NCI-H345 (cell line): ENCODE results near the gene CDH22.

ENCODE experiments used
- DNase-seq: peaks from one replicate; lab custom pipeline; 2025; lab: John Stamatoyannopoulos, UW

Gene CDH22

DNA sequence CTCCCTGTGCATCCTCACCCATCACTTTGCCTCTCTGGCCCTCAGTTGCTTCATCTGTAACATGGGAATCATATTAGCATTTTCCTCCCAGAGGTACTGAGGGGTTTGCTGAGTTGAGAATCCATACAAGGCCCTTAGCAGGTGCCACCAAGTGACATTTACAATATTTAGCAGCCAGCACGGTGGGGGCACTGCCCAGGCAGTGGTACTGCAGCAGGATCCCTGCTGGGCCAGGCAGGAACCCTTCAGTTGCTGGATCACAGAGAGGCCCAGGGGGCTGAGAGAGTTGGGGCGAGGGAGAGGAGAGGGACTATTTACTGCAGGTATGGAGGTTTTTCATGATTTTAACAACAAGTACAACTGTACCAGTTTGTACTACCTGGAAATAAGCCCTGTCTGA lies 65.9 kb downstream of the CDH22 start:
- DNase-seq: no peak

GRCh38 chr20:46240881-46241280 lies 67.4 kb downstream of the CDH22 start:
- DNase-seq: no peak

DNA sequence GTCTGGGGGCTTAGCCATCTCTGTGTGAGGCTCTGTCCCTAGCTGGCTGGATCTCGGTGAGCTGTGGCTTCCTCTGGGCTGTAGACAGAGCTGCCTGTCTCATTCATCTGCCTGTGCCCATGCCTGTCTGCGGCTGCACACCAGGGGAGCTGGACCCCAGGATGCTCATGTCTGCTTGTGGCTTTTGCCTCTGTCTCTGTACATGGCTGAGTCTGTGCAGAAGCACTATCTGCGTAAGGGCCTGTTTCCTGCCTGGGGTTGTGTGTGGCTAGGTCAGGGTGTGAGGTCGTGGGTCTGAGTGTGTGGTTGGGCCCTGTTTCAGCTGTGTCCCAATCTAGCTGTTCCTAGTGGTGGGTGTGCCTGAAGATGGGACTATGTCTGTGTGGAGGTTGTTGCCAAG lies 68.2 kb downstream of the CDH22 start:
- DNase-seq: no peak

- no peak for DNase-seq
These were observed 70.6 kb downstream of the CDH22 start for GRCh38 chr20:46237736-46238135.

GRCh38 chr20:46237227-46237626 lies 71.1 kb downstream of the CDH22 start:
- DNase-seq: no peak

DNA sequence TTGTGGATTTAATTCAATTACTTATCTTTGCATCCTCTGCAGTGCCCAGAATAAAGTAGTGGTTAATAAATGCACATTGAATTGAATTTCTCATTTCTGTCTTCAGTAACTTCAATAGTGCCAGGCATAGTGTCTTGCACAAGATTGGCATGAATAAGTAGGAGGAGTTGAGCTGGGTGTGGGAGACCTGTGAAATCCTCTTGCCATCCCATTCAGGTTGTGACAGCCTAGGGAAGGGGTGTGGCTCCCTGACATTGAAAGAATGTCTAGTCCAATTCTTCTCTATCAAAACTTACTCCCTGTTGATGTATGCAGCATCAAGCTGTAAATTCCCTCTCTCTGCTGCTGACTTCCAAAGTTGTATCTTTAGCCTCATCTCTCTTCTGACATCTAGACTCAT lies 73.2 kb downstream of the CDH22 start:
- DNase-seq: no peak

DNA sequence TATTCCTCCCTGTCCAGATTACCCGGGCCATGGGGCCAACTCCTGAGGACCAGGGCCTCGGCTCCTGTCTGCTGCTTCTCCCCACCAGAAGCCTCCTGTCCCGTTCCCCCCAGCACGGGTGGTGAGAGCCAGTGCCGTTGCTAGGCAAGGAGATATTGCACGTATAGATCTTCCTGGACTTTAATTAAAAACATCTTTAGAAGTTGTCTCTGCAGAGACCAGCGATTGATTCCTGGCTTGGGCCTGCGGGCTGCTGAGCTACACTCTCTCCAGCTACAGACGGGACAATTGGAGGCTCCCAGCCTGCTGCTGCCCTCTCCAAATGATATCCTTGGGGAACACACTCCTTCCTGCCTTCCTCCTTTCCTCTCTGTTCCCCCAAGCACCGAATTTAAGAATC lies 74.6 kb downstream of the CDH22 start:
- DNase-seq: no peak

DNA sequence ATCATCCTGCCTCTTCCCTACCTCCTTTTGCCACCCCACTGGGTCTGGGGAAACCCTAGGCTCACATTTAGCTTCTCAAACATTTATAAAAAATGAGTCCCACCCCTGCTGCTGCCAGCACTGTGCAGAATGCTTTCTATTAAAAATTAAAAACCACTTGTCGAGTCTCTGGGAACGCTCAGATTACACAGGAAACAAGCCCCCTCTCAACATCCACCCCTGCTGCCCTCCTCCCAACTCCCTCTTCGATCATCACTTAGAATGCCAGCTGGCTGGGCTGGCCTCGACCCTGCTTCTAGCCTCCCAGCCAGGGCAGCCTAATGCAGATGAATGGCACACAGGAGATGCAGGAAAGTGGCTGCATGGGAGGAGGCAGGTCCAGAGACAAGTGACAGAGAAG lies 75.8 kb downstream of the CDH22 start:
- no peak for DNase-seq

DNA sequence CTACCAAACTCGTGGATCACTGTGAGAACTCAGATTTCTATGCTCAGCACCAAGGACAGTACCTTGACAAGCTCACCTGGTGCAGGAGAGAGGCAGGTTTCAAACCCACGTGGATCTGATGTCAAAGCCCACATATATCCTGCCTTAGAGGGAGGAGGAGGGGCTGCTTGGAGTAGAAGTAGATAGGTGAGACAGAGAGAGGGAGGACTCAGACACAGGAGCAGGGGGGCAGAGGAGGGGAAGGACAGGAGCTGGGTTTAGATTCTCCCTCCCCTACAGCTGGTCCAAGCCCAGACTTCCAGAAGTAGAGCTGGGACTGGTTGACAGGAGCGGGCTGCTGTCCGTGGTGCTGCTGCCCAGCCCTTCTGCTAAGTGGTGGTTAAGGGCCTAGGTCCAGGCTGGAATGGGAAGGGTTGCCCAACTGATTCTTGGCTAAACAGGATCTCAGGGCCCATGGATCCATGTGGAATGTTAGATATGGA lies 77.5 kb downstream of the CDH22 start:
- no peak for DNase-seq

DNA sequence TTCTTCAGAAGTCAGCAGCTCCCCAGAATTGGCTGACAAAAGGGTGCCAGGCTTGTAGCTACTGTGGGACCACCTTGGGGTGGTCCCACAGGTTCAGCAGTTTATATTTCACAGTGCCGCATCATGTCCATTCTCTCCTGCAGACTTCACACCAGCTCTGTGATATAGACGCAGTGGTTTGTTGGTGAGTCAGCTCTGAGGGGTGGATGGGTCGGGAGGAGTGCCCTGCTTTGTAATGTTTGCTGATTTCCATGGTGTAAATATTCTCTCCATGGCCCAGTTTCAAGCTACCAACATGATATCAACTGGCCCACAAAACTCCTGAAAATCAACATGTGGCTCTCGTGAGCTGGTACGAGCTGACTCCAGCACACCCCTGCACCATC lies 78.2 kb downstream of the CDH22 start:
- no peak for DNase-seq

GRCh38 chr20:46229478-46230105 lies 78.7 kb downstream of the CDH22 start:
- no peak for DNase-seq

DNA sequence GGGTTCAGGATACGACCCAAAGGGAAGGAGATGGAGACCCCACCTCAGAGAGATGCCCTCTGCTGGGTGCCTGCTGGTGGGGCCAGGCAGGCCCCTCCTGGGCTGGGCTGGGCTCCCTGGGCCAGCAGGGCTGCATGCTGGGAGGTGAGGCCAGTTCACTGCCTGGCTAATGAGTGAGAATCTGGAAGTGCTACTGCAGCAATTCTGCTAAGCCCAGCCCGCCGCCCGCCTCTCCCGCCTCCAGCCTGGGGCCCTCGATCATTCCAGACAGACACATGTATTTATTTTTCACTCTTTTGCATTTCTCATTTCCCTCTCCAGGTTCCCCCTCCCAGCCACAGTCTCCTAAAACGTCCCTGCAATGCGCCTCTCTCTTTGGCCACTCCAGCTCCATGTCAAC lies 79.6 kb downstream of the CDH22 start:
- DNase-seq: no peak

DNA sequence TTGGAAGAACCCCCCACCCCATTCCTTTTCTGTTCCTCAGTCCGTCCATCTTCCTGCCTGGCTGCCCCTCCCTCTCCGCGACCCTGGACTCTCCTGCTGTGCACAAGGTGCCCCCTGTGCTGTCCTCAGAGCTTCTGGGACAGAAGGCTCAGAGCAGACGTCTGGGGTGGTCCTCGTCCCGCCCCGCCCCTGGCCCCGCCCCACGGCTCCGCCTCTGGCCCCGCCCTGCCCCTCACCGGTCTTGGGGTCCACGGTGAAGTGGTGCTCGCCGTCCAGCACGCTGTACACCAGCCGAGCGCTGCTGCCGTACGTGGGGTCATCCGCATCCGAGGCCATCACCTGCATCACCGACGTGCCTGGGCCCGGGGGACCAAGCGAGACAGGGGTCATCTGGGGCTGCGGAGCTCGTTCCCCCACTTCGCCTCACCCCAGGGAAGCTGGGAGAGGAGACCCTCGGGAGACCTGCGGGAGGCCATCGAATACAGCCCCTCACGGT lies 81.0 kb downstream of the CDH22 start:
- no peak for DNase-seq

- no peak for DNase-seq
These were observed 81.7 kb downstream of the CDH22 start for GRCh38 chr20:46226602-46227001.

GRCh38 chr20:46222521-46223007 lies 85.7 kb downstream of the CDH22 start:
- peak; percentile 79 for DNase-seq

GRCh38 chr20:46221256-46221833 lies 87.0 kb downstream of the CDH22 start:
- DNase-seq: peak; percentile 40

- DNase-seq: peak; percentile 99
These were observed 87.7 kb downstream of the CDH22 start for GRCh38 chr20:46220455-46221207.

DNA sequence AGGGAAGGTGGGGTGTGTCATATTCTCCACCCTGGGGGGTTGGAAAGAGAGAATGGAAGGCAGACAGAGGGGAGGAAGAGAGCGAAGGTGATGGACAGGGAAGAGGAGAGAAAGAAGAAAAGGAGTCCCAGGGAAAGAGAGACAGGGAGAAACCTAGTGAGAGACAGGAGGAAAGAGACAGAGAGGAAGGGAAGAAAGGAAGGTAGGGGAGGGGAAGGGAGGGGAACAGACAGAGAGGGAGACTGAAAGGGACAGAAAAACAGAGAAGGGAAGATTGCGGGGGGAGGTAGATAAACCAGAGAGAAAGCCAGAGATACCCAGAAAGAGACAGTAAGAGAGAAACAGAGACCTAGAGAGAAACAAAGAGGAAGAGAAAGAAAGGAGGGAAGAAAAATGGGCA lies 88.4 kb downstream of the CDH22 start:
- DNase-seq: no peak

DNA sequence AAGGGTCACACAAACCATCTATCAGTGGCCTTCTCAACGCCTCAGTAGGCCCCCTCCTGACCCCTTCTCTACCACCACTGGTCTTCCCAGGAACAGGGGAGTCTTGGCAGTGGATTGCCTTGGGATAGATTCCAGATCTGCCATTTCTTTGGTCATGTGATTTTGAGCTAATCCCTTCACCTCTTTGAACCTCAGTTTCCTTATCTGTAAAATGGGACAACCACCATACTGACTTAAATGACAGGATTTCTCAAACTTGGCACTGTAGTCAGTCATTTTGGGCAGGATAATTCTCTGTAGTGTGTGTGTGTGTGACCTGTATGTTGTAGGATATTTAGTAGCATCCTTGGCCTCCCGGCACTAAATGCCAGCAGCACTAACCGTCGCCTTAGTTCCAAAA lies 89.1 kb downstream of the CDH22 start:
- no peak for DNase-seq

GRCh38 chr20:46218656-46219055 lies 89.6 kb downstream of the CDH22 start:
- peak; percentile 97 for DNase-seq

DNA sequence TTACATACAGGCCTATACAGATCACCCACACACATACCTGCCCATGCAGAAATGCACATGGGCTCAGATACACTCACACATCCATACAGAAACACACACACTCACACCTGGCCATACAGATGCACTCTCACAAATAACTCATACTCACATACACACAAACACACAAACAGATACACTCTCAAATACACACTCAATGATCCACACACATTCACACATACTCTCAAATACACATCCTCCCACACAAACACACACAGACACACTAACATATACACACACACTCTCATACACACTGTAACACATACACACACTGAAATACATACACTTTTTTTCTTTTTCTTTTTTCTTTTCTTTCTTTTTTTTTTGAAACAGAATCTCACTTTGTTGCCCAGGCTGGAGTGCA lies 90.7 kb downstream of the CDH22 start:
- DNase-seq: no peak

GRCh38 chr20:46216770-46217464 lies 91.4 kb downstream of the CDH22 start:
- no peak for DNase-seq
